ENCODE data around the gene TMOD1. TPM values are rescaled to one million over a fixed set of nuclear protein-coding genes. Genes with fewer than 3 reads are reported as not detected.

Gene TMOD1
- total RNA-seq, 2 donors from 2014 or later, result 0.86 to 0.94 TPM

GRCh38 chr9:97550386-97550785, 48.9 kb downstream of the TMOD1 start:
- H3K27me3 Mint-ChIP-seq, result peaks cover 44% of the 10 kb centered on the region
- peaks cover 3% of the 10 kb centered on the region for H3K36me3 Mint-ChIP-seq (ENCODE audit: low read depth)
- DNase-seq, result no peak
- H3K4me3 Mint-ChIP-seq, result no peak overlapping the region
- no peaks in the 10 kb centered on the region for H3K4me1 Mint-ChIP-seq
- no peak for ATAC-seq
- H3K9me3 ChIP-seq (ENCODE audit: control insufficient read depth, low read length, poor library complexity, severe bottlenecking), result no peaks in the 10 kb centered on the region
- no peak overlapping the region for H3K27ac Mint-ChIP-seq

GRCh38 chr9:97551308-97551707, 49.8 kb downstream of the TMOD1 start:
- no peaks in the 10 kb centered on the region for H3K9me3 ChIP-seq (ENCODE audit: control insufficient read depth, low read length, poor library complexity, severe bottlenecking)
- no peaks in the 10 kb centered on the region for H3K4me1 Mint-ChIP-seq
- DNase-seq (no peak), ATAC-seq (no peak)
- peaks cover 47% of the 10 kb centered on the region for H3K27me3 Mint-ChIP-seq
- H3K36me3 Mint-ChIP-seq (ENCODE audit: low read depth), result peaks cover 3% of the 10 kb centered on the region
- H3K4me3 Mint-ChIP-seq, result no peak overlapping the region
- H3K27ac Mint-ChIP-seq, result no peak overlapping the region

GRCh38 chr9:97553141-97553540, 51.7 kb downstream of the TMOD1 start:
- Mint-ChIP-seq H3K27me3 (peaks cover 52% of the 10 kb centered on the region), H3K4me1 (peaks cover 5% of the 10 kb centered on the region), H3K4me3 (no peak overlapping the region), H3K36me3 (ENCODE audit: low read depth) (peaks cover 3% of the 10 kb centered on the region), H3K27ac (no peak overlapping the region)
- no peaks in the 10 kb centered on the region for H3K9me3 ChIP-seq (ENCODE audit: control insufficient read depth, low read length, poor library complexity, severe bottlenecking)
- DNase-seq (no peak), ATAC-seq (no peak)

GRCh38 chr9:97553841-97554240, 52.4 kb downstream of the TMOD1 start:
- peaks cover 49% of the 10 kb centered on the region for H3K27me3 Mint-ChIP-seq
- peaks cover 7% of the 10 kb centered on the region for H3K4me1 Mint-ChIP-seq
- ATAC-seq (no peak), DNase-seq (no peak)
- no peak overlapping the region for H3K27ac Mint-ChIP-seq
- H3K4me3 Mint-ChIP-seq, result no peak overlapping the region
- no peaks in the 10 kb centered on the region for H3K9me3 ChIP-seq (ENCODE audit: control insufficient read depth, low read length, poor library complexity, severe bottlenecking)
- peaks cover 3% of the 10 kb centered on the region for H3K36me3 Mint-ChIP-seq (ENCODE audit: low read depth)

- peaks cover 3% of the 10 kb centered on the region for H3K36me3 Mint-ChIP-seq (ENCODE audit: low read depth)
- peaks cover 11% of the 10 kb centered on the region for H3K4me1 Mint-ChIP-seq
- DNase-seq (no peak), ATAC-seq (no peak)
- H3K4me3 Mint-ChIP-seq, result no peak overlapping the region
- no peak overlapping the region for H3K27ac Mint-ChIP-seq
- H3K9me3 ChIP-seq (ENCODE audit: control insufficient read depth, low read length, poor library complexity, severe bottlenecking), result no peaks in the 10 kb centered on the region
- peaks cover 51% of the 10 kb centered on the region for H3K27me3 Mint-ChIP-seq
Observed at GRCh38 chr9:97554566-97555075, 53.2 kb downstream of the TMOD1 start.

GRCh38 chr9:97555164-97555563, 53.7 kb downstream of the TMOD1 start:
- no peak for ATAC-seq
- peaks cover 3% of the 10 kb centered on the region for H3K36me3 Mint-ChIP-seq (ENCODE audit: low read depth)
- H3K27me3 Mint-ChIP-seq, result peaks cover 55% of the 10 kb centered on the region

GRCh38 chr9:97556036-97556720, 54.7 kb downstream of the TMOD1 start:
- H3K4me3 Mint-ChIP-seq, result no peak overlapping the region
- H3K4me1 Mint-ChIP-seq, result peaks cover 15% of the 10 kb centered on the region
- H3K36me3 Mint-ChIP-seq (ENCODE audit: low read depth), result peaks cover 3% of the 10 kb centered on the region
- no peaks in the 10 kb centered on the region for H3K9me3 ChIP-seq (ENCODE audit: control insufficient read depth, low read length, poor library complexity, severe bottlenecking)
- peaks cover 58% of the 10 kb centered on the region for H3K27me3 Mint-ChIP-seq
- H3K27ac Mint-ChIP-seq, result no peak overlapping the region
- no peak for DNase-seq
- no peak for ATAC-seq

More at GRCh38 chr9:97555164-97555563, 53.7 kb downstream of the TMOD1 start:
- peaks cover 15% of the 10 kb centered on the region for H3K4me1 Mint-ChIP-seq
- no peak overlapping the region for H3K4me3 Mint-ChIP-seq
- H3K27ac Mint-ChIP-seq, result no peak overlapping the region
- no peak for DNase-seq
- no peaks in the 10 kb centered on the region for H3K9me3 ChIP-seq (ENCODE audit: control insufficient read depth, low read length, poor library complexity, severe bottlenecking)

- Mint-ChIP-seq H3K4me1 (peaks cover 15% of the 10 kb centered on the region), H3K4me3 (no peak overlapping the region), H3K36me3 (ENCODE audit: low read depth) (peaks cover 6% of the 10 kb centered on the region), H3K27ac (no peak overlapping the region), H3K27me3 (peaks cover 64% of the 10 kb centered on the region)
- no peak for ATAC-seq
- DNase-seq, result no peak
- no peaks in the 10 kb centered on the region for H3K9me3 ChIP-seq (ENCODE audit: control insufficient read depth, low read length, poor library complexity, severe bottlenecking)
Observed at GRCh38 chr9:97556721-97557605, 55.5 kb downstream of the TMOD1 start.

GRCh38 chr9:97557606-97558095, 56.2 kb downstream of the TMOD1 start:
- Mint-ChIP-seq H3K4me3 (no peak overlapping the region), H3K27ac (no peak overlapping the region), H3K36me3 (ENCODE audit: low read depth) (peaks cover 6% of the 10 kb centered on the region), H3K4me1 (peaks cover 15% of the 10 kb centered on the region), H3K27me3 (peaks cover 61% of the 10 kb centered on the region)
- ATAC-seq (no peak), DNase-seq (no peak)
- H3K9me3 ChIP-seq (ENCODE audit: control insufficient read depth, low read length, poor library complexity, severe bottlenecking), result no peaks in the 10 kb centered on the region

GRCh38 chr9:97558701-97559101, 57.2 kb downstream of the TMOD1 start:
- Mint-ChIP-seq H3K27me3 (peaks cover 54% of the 10 kb centered on the region), H3K27ac (no peak overlapping the region), H3K4me3 (peak overlapping the region; percentile 12), H3K36me3 (ENCODE audit: low read depth) (peaks cover 6% of the 10 kb centered on the region), H3K4me1 (peaks cover 15% of the 10 kb centered on the region)
- no peak for DNase-seq
- ATAC-seq, result no peak
- no peaks in the 10 kb centered on the region for H3K9me3 ChIP-seq (ENCODE audit: control insufficient read depth, low read length, poor library complexity, severe bottlenecking)

- H3K27ac Mint-ChIP-seq, result no peak overlapping the region
- ATAC-seq (no peak), DNase-seq (no peak)
- no peaks in the 10 kb centered on the region for H3K9me3 ChIP-seq (ENCODE audit: control insufficient read depth, low read length, poor library complexity, severe bottlenecking)
- H3K36me3 Mint-ChIP-seq (ENCODE audit: low read depth), result peaks cover 4% of the 10 kb centered on the region
- peaks cover 15% of the 10 kb centered on the region for H3K4me1 Mint-ChIP-seq
- H3K4me3 Mint-ChIP-seq, result peak overlapping the region; percentile 12
- peaks cover 54% of the 10 kb centered on the region for H3K27me3 Mint-ChIP-seq
Observed at GRCh38 chr9:97559111-97559514, 57.6 kb downstream of the TMOD1 start.

GRCh38 chr9:97560154-97560553, 58.7 kb downstream of the TMOD1 start:
- Mint-ChIP-seq H3K27ac (no peak overlapping the region), H3K4me3 (no peak overlapping the region), H3K36me3 (ENCODE audit: low read depth) (peaks cover 3% of the 10 kb centered on the region), H3K27me3 (peaks cover 54% of the 10 kb centered on the region), H3K4me1 (peaks cover 15% of the 10 kb centered on the region)
- no peak for ATAC-seq
- DNase-seq, result no peak
- H3K9me3 ChIP-seq (ENCODE audit: control insufficient read depth, low read length, poor library complexity, severe bottlenecking), result no peaks in the 10 kb centered on the region

GRCh38 chr9:97560851-97561250, 59.4 kb downstream of the TMOD1 start:
- ATAC-seq (no peak), DNase-seq (no peak)
- H3K9me3 ChIP-seq (ENCODE audit: control insufficient read depth, low read length, poor library complexity, severe bottlenecking), result no peaks in the 10 kb centered on the region
- peaks cover 50% of the 10 kb centered on the region for H3K27me3 Mint-ChIP-seq
- H3K36me3 Mint-ChIP-seq (ENCODE audit: low read depth), result peaks cover 3% of the 10 kb centered on the region
- H3K4me1 Mint-ChIP-seq, result peaks cover 15% of the 10 kb centered on the region
- no peak overlapping the region for H3K27ac Mint-ChIP-seq
- no peak overlapping the region for H3K4me3 Mint-ChIP-seq
